ENCODE measurements around the gene NRL. TPM values are rescaled to one million over a fixed set of nuclear protein-coding genes. Genes with fewer than 3 reads are reported as not detected.

The NRL gene
- total RNA-seq, 1 experiment from 2014 or later, result 2.6 TPM

- in situ Hi-C loops (cut with HindIII; ENCODE audit: low pct_unique_long_range_greater_than_20kb, low sequenced_read_pairs), result no loop called here
Measured at GRCh38 chr14:24078146-24078545, 36.6 kb downstream of the NRL start.

GRCh38 chr14:24077086-24077485 is 37.7 kb downstream of the NRL start:
- in situ Hi-C loops (cut with HindIII; ENCODE audit: low pct_unique_long_range_greater_than_20kb, low sequenced_read_pairs), result no loop called here
- no peak for DNase-seq (ENCODE audit: low read depth, low spot score)

More at GRCh38 chr14:24078146-24078545, 36.6 kb downstream of the NRL start:
- DNase-seq (ENCODE audit: low read depth, low spot score), result no peak

GRCh38 chr14:24076302-24076601 is 38.5 kb downstream of the NRL start:
- in situ Hi-C loops (cut with HindIII; ENCODE audit: low pct_unique_long_range_greater_than_20kb, low sequenced_read_pairs), result no loop called here
- DNase-seq (ENCODE audit: low read depth, low spot score), result no peak

- DNase-seq (ENCODE audit: low read depth, low spot score), result no peak
- in situ Hi-C loops (cut with HindIII; ENCODE audit: low pct_unique_long_range_greater_than_20kb, low sequenced_read_pairs), result no loop called here
Measured at GRCh38 chr14:24075485-24076301, 39.1 kb downstream of the NRL start.

- no peak for DNase-seq (ENCODE audit: low read depth, low spot score)
- in situ Hi-C loops (cut with HindIII; ENCODE audit: low pct_unique_long_range_greater_than_20kb, low sequenced_read_pairs), result no loop called here
Measured at GRCh38 chr14:24074625-24075484, 39.9 kb downstream of the NRL start.

GRCh38 chr14:24072881-24073877 is 41.6 kb downstream of the NRL start:
- DNase-seq (ENCODE audit: low read depth, low spot score), result no peak
- in situ Hi-C loops (cut with HindIII; ENCODE audit: low pct_unique_long_range_greater_than_20kb, low sequenced_read_pairs), result no loop called here

- in situ Hi-C loops (cut with HindIII; ENCODE audit: low pct_unique_long_range_greater_than_20kb, low sequenced_read_pairs), result no loop called here
- DNase-seq (ENCODE audit: low read depth, low spot score), result no peak
Measured at GRCh38 chr14:24072436-24072835, 42.3 kb downstream of the NRL start.

GRCh38 chr14:24071836-24072430 is 42.8 kb downstream of the NRL start:
- DNase-seq (ENCODE audit: low read depth, low spot score), result no peak
- in situ Hi-C loops (cut with HindIII; ENCODE audit: low pct_unique_long_range_greater_than_20kb, low sequenced_read_pairs), result no loop called here

GRCh38 chr14:24071144-24071697 is 43.5 kb downstream of the NRL start, which contains the start of gene CPNE6:
TSS of gene CPNE6 (plus strand) at chr14:24071562. CDS start at chr14:24072937, 1,375 bp downstream.
- in situ Hi-C loops (cut with HindIII; ENCODE audit: low pct_unique_long_range_greater_than_20kb, low sequenced_read_pairs), result no loop called here
- DNase-seq (ENCODE audit: low read depth, low spot score), result no peak

GRCh38 chr14:24070285-24071143 is 44.2 kb downstream of the NRL start:
- in situ Hi-C loops (cut with HindIII; ENCODE audit: low pct_unique_long_range_greater_than_20kb, low sequenced_read_pairs), result no loop called here
- no peak for DNase-seq (ENCODE audit: low read depth, low spot score)

- no peak for DNase-seq (ENCODE audit: low read depth, low spot score)
- in situ Hi-C loops (cut with HindIII; ENCODE audit: low pct_unique_long_range_greater_than_20kb, low sequenced_read_pairs), result no loop called here
Measured at GRCh38 chr14:24069411-24069735, 45.4 kb downstream of the NRL start.

GRCh38 chr14:24068711-24069410 is 45.9 kb downstream of the NRL start:
- no peak for DNase-seq (ENCODE audit: low read depth, low spot score)
- in situ Hi-C loops (cut with HindIII; ENCODE audit: low pct_unique_long_range_greater_than_20kb, low sequenced_read_pairs), result no loop called here

- in situ Hi-C loops (cut with HindIII; ENCODE audit: low pct_unique_long_range_greater_than_20kb, low sequenced_read_pairs), result no loop called here
- DNase-seq (ENCODE audit: low read depth, low spot score), result no peak
Measured at GRCh38 chr14:24067133-24068082, 47.3 kb downstream of the NRL start.

- in situ Hi-C loops (cut with HindIII; ENCODE audit: low pct_unique_long_range_greater_than_20kb, low sequenced_read_pairs), result no loop called here
- no peak for DNase-seq (ENCODE audit: low read depth, low spot score)
Measured at GRCh38 chr14:24066496-24067132, 48.1 kb downstream of the NRL start.
